Fibroblast of lung (primary cell): ENCODE data around the gene MRE11.

Experiments
- CTCF ChIP-seq, 2 donors: IDR thresholded peaks in 1 of 2; conservative IDR thresholded peaks in 1 of 2; 1 replicate in 1 of 2; 2 replicates in 1 of 2; pipeline ENCODE4 v1.5.1; 2011 to 2012; ENCODE audit warnings: low read length in 2 of 2, control low read depth in 1 of 2, inconsistent platforms in 1 of 2, low read depth in 1 of 2, mild to moderate bottlenecking in 1 of 2
- EZH2 ChIP-seq: IDR thresholded peaks from 2 replicates; pipeline ENCODE4 v1.5.1; 2012; ENCODE audit warnings: low read length, control low read depth, mild to moderate bottlenecking; ENCODE audit errors: missing control alignments

GRCh38 chr11:94481342-94481741 is 12.3 kb downstream of the MRE11 start:
- TF ChIP-seq CTCF (conservative IDR thresholded peaks at IDR 0.05 in 1 of 2, IDR thresholded peaks at IDR 0.05 in 1 of 2; ENCODE audit: low read depth in 1 of 2, low read length in 2 of 2) (no peak), EZH2 (no peak)
